Mesothelial cell of epicardium (in vitro differentiated cells): Measurements from ENCODE around the gene PAF1. TPM values are rescaled to one million over a fixed set of nuclear protein-coding genes. Genes with fewer than 3 reads are reported as not detected.

Experiments
- DNase-seq, 2 experiments: peaks; one replicate each; pipeline ENCODE4 v3.0.0; 2021; ENCODE audit warnings: low spot score in 2 of 2; ENCODE audit not compliant: unreplicated experiment in 2 of 2
- H3K27ac Mint-ChIP-seq: 2 replicates; pipeline ENCODE4 v1.8.0; 2021; ENCODE audit warnings: mixed read lengths
- H3K27me3 Mint-ChIP-seq: 2 replicates; pipeline ENCODE4 v1.8.0; 2021; ENCODE audit warnings: low read depth, mixed read lengths
- H3K36me3 Mint-ChIP-seq: 2 replicates; pipeline ENCODE4 v1.8.0; 2021; ENCODE audit warnings: mixed read lengths
- H3K4me1 Mint-ChIP-seq: 2 replicates; pipeline ENCODE4 v1.8.0; 2021; ENCODE audit warnings: mixed read lengths
- H3K4me3 Mint-ChIP-seq: 2 replicates; pipeline ENCODE4 v1.8.0; 2021; ENCODE audit warnings: mild to moderate bottlenecking, moderate library complexity, mixed read lengths
- H3K9me3 Mint-ChIP-seq: 2 replicates; pipeline ENCODE4 v1.8.0; 2021; ENCODE audit warnings: mixed read lengths
- total RNA-seq: library from RNA; stranded (reverse); gene quantifications from 3 replicates; pipeline ENCODE4 v1.2.1, GENCODE V29; 2021
- TF ChIP-seq, protein P1 (sequence below): fragments of 200-600 bp; sonication (generic); IDR thresholded peaks from one replicate; pipeline ENCODE4 v1.5.0; 2021; ENCODE audit warnings: antibody characterized with exemption; ENCODE audit not compliant: unreplicated experiment

The PAF1 gene
- total RNA-seq, 1 donor from 2014 or later: 41.4 TPM

DNA sequence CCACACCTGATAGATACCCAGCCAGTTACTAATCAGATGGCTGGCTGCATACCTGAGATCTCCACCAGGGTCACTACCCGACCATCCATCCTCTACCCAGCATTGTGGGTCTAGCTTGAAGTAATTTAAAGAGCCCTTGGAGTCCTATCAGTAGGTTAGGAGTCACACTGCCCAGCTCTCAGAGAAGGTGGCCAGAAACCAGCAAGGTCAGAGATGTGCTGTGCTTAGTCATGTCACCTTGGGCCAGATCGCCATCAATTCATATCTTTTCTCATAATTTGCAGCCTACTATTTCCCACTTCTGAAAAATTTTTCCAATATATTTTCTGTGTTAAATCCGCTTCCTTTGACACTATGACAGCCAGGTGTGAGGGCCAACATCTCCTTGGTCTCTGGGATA is 34.8 kb downstream of the PAF1 start:
- TF ChIP-seq, protein P1, sequence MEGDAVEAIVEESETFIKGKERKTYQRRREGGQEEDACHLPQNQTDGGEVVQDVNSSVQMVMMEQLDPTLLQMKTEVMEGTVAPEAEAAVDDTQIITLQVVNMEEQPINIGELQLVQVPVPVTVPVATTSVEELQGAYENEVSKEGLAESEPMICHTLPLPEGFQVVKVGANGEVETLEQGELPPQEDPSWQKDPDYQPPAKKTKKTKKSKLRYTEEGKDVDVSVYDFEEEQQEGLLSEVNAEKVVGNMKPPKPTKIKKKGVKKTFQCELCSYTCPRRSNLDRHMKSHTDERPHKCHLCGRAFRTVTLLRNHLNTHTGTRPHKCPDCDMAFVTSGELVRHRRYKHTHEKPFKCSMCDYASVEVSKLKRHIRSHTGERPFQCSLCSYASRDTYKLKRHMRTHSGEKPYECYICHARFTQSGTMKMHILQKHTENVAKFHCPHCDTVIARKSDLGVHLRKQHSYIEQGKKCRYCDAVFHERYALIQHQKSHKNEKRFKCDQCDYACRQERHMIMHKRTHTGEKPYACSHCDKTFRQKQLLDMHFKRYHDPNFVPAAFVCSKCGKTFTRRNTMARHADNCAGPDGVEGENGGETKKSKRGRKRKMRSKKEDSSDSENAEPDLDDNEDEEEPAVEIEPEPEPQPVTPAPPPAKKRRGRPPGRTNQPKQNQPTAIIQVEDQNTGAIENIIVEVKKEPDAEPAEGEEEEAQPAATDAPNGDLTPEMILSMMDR: no peak
- no peak for DNase-seq
- H3K27ac Mint-ChIP-seq: no peak overlapping the region
- no peaks in the 10 kb centered on the region for H3K4me1 Mint-ChIP-seq
- H3K27me3 Mint-ChIP-seq: no peaks in the 10 kb centered on the region
- H3K36me3 Mint-ChIP-seq: peaks cover 48% of the 10 kb centered on the region
- no peaks in the 10 kb centered on the region for H3K9me3 Mint-ChIP-seq
- H3K4me3 Mint-ChIP-seq: no peak overlapping the region

DNA sequence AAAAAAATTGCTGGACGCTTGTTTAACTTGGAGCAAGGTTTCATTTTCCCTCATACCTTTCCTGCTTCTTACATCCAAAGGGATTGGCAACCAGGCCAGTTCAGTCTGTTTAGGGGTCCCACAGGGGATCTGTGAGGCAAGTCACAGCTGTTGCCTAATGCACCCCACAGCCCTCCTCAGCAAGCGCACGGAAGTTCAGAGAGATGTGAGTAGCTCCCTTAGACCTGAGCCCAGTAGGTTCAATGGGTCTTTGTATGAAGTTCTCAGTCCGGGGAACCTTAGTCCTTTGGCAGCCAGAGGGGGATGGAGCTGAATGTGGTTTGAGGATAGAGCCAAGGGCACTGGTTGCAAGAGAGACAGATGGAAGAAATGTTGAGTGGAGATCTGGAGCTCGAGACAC is 35.7 kb downstream of the PAF1 start:
- no peaks in the 10 kb centered on the region for H3K27me3 Mint-ChIP-seq
- TF ChIP-seq, protein P1: no peak
- no peak for DNase-seq
- H3K9me3 Mint-ChIP-seq: no peaks in the 10 kb centered on the region
- H3K36me3 Mint-ChIP-seq: peaks cover 43% of the 10 kb centered on the region
- no peak overlapping the region for H3K4me3 Mint-ChIP-seq
- H3K27ac Mint-ChIP-seq: no peak overlapping the region
- H3K4me1 Mint-ChIP-seq: no peaks in the 10 kb centered on the region

DNA sequence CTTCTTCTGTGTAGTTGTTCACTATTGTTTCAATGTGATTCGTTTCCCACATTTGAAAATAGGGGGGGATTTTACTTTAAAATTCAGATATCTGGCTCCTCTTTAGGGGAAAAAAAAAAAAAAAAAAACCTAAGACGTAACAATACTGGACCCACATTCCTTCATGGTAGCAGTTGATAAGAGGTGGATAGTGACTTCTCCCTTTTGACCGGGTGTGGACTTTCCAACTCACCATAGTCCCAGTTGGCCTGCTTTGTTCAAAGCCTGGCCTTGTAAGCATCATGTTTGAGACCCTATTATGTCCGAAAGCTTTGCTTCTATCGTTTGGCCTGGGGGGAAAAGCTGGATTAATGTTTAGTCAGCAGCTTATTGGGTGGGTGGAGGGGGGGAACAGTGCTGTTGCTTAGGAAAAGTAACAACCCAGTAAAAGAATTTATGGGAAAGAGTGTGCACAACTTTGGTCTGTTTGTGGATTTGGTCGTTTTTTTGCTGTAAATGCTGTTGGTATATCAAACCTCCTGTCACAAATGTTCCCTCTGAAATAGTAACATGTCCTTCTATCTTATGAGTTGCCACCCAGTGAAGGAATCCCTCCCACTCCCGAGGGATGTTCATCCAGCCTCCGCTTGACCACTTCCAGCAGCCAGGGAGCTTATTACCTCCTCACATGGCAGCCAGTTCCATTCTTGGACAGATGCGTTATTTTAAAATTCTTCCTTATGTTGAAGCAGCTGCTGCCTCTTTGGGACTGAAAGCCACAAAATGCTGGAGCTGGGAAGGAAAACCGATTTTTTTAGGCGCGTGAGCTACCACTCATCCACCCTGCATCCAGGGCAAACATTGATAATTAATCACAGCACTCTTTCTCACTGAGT is 38.3 kb downstream of the PAF1 start:
- H3K36me3 Mint-ChIP-seq: peaks cover 43% of the 10 kb centered on the region

DNA sequence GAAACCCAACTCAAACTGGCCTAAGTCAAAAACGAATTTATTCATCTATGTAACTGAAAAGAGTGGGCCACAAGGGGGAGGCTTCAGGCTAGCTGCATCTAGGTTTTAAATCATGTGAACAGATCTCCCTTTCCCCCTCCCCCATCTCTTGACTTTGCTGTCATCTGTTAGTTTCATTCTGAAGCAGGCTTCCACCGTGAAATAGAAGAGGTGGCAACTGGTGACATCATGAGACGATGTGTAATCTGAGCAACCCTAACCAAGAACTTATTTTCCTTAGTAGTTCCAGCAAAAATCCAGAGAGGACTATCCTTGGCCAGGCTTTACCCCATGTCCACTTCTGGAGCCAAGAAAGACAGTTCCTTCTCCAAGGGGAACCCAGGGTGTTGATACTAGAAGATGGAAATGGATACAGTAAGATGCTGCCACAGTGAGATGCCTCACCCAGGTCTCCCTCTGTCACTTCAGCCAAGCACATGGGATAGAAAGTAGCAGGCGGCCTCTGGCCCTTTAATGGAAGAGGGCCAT is 39.3 kb downstream of the PAF1 start:
- Mint-ChIP-seq H3K27ac (no peak overlapping the region), H3K9me3 (no peaks in the 10 kb centered on the region), H3K4me1 (peaks cover 13% of the 10 kb centered on the region), H3K27me3 (no peaks in the 10 kb centered on the region), H3K4me3 (no peak overlapping the region), H3K36me3 (peaks cover 35% of the 10 kb centered on the region)
- no peak for DNase-seq
- TF ChIP-seq, protein P1: no peak

More for the DNA sequence above, 38.3 kb downstream of the PAF1 start:
- Mint-ChIP-seq H3K4me1 (peaks cover 7% of the 10 kb centered on the region), H3K4me3 (no peak overlapping the region), H3K27me3 (no peaks in the 10 kb centered on the region), H3K9me3 (no peaks in the 10 kb centered on the region), H3K27ac (no peak overlapping the region)
- DNase-seq: no peak
- TF ChIP-seq, protein P1: no peak

DNA sequence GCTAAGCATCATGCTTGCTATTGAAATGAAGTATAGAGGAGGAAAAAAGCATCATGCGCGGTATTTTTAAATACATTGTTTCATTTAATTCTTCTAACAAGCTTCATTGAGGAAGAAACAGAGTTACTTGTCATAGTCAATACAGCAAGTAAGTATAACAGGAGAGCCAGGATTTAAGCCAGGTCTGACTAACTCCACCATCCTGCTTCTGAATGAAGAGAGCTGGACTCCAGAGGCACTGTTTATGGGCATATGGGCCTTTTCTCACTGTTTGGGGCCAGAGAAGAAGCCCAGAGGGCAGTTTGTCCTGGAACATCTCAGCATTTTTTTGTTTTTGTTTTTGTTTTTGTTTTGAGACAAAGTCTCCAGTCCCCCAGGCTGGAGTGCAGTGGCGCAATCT is 40.8 kb downstream of the PAF1 start:
- Mint-ChIP-seq H3K27ac (no peak overlapping the region), H3K27me3 (no peaks in the 10 kb centered on the region), H3K36me3 (peaks cover 26% of the 10 kb centered on the region), H3K4me3 (no peak overlapping the region), H3K4me1 (peaks cover 20% of the 10 kb centered on the region), H3K9me3 (no peaks in the 10 kb centered on the region)
- TF ChIP-seq, protein P1: no peak
- DNase-seq: no peak
